ENCODE measurements around the gene MNT.

The MNT gene

GRCh38 chr17:2363851-2364762, 36.8 kb downstream of the MNT start:
- DNase-seq (ENCODE audit: low spot score): no peak

GRCh38 chr17:2363318-2363717, 37.5 kb downstream of the MNT start:
- DNase-seq (ENCODE audit: low spot score): no peak

DNA sequence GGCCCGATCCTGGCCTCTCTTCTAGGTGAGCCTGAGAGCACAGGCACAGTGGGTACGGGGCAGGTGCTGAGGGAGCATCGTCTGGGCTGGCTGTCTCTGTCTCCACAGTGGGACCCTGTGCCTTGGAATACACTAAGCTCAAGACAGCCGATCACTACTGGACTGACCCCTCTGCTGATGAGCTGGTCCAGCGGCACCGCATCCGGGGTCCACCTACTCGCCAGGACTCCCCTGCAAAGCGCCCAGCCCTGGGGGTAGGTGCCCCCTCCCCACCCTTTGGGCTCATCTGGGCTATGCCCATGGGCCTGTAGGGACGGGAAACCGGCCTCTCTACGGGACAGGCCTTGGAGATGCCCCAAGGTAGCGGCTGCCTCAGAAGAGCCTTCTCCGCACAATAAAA, 38.0 kb downstream of the MNT start:
- no peak for DNase-seq (ENCODE audit: low spot score)

DNA sequence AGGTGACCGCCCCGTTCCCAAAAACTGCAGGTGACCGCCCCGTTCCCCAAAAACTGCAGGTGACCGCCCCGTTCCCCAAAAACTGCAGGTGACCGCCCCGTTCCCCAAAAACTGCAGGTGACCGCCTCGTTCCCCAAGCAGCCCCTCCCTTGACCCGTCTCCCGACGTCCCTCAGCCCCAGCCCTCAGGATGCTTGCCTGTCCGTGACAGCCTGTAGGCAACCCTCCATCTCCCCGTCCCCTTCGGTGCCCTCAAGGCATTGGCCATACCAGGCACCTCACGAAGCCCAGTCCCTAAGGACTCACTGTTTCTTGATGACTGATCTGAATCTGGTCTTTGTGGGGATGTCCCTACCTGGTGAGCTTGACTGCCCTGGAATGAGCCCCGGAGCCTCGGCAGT, 38.4 kb downstream of the MNT start:
- no peak for DNase-seq (ENCODE audit: low spot score)

DNA sequence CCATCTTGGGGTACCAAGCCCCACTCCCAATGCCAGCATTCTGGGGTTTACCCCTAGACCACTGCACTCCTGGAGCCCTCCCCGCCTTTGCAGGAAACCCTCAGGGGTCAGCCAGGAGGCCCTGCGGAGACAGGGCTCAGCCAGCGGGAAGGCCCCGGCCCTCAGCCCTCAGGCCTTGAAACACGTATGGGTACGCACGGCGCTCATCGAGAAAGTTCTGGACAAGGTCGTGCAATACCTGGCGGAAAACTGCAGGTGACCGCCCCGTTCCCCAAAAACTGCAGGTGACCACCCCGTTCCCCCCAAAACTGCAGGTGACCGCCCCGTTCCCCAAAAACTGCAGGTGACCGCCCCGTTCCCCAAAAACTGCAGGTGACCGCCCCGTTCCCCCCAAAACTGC, 38.8 kb downstream of the MNT start:
- DNase-seq (ENCODE audit: low spot score): no peak

DNA sequence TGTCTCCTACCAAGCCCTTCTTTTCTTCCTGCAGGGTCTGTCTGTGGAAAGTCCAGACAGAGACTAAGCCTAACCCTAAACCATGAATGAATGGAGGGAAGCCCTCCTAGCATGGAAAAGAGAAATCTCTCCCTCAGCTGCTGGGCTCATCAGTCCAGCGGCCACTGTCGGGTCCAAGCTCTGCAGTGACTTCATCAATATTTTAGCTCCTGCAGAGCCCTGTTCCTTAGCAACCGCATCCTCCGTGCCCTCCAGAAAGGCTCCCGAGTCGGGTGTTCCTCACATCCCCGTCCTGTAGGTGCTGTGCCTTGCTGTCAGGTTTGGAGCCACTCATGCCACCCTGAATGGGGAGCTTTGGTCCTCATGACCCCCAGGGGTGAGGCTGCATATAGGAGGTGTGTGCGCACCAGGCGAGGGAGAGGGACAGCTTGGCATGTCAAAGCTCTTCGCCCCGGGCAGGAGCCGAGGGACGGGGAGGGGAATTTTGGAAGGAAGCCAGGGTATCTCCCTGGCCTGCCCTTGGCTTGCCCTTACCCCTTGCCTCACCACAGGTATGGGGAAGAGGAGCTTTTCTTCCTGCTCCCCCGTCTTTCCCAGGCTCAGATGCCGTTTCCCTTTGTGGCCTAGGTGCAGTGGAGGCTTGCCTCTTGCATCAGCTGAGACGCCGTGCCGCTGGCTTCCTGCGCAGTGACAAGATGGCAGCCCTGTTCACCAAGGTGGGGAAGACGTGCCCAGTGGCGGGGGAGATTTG, 39.7 kb downstream of the MNT start:
- DNase-seq (ENCODE audit: low spot score): no peak

DNA sequence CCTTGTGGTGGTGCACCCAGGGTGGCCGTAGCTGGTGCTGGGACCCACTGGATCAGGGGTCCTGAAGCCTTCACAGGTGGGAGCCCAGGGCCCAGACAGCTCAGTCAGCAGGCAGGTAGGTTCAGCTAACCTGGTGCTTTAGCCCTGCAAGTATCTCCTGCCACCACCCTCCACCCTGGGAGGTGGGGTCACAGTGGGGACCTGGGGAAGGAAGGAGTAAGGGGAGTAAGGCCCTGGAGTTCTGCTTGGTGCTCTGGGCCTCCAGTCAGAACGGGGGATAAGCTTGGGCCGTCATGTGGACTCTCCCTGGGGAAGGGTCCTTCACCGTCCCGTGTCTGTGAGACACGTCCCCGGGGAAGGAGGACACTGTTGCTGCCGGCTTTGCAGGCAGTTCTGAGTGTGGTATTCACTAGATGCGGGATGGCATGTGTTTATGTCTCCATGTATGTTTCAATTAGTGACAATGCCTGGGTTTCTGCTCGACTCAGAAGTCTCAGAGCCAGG, 42.9 kb downstream of the MNT start:
- no peak for DNase-seq (ENCODE audit: low spot score)

DNA sequence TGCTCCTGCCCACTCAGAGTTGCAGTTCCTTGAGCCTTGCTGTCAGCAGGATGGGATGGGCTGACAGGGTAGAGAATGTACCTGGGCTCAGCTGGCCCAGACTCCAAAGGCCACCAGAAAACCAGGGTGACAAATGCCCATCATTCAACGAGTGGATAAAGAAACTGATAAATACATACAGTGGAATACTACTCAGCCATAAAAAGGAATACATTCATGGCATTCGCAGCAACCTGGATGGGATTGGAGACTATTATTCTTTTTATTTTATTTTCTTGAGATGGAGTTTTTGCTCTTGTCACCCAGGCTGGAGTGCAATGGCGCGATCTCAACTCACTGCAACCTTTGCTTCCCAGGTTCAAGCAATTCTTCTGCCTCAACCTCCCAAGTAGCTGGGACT, 43.6 kb downstream of the MNT start:
- DNase-seq (ENCODE audit: low spot score): no peak

DNA sequence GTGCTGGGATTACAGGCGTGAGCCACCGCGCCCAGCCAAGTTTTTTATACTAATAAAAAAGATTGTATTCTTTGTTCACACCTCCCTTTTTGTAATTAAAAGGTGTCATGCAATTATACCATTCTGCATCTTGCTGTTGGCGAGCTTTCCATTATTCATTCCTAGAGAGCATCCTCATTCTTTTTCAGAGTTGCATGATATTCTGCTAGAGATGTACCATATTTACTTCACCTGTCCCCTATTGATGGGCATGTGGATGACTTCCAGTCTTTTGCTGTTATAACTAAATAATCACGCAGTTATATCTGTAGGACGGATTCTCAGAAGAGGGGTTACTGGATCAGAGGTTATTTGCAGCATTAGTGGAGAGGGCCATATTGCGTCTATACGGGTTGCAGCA, 46.5 kb downstream of the MNT start:
- no peak for DNase-seq (ENCODE audit: low spot score)

GRCh38 chr17:2351269-2351668, 49.6 kb downstream of the MNT start:
- no peak for DNase-seq (ENCODE audit: low spot score)

DNA sequence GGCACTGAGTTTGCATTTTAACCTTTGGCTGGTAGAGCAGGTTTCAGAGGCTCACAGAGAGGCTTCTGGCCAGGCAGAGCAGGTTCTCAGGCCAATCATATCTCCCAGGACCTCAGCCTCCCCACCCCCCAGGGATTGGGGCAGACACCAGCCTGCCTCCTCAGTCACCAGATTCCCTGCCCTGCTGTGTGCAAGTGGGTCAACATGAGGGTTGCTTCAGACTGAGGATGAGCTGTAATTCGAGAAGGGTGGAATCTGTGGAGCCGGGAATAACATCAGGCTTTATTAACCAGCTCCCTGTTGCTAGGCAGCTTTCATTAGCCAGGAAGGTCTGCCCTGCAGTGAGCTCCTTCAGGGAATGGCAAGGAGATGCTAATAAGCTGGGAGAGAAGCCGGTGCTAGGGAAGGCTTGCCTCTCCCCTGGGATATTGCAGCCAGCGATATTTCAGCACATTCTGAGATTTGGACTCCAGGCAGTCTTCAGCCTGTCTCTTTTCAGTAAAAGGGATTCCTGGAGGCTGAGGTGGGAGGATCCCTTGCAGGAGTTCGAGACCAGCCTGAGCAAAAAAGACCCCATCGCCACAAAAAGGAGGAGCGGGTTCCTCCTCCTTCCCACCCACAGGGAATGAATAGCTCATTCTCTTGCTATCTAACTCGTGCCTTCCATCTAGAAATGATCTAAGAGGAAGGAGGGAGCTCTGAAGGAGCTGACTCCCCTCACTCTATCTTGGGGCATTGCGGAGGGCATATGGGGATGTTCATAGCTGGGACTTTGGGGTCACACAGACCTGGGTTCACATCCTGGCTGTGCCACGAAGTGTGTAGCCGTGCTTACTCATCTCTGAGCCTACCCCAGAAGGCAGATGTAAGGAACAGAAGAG, 52.8 kb downstream of the MNT start:
- peak; percentile 88 for DNase-seq (ENCODE audit: low spot score)

- DNase-seq (ENCODE audit: low spot score): no peak
Measured at GRCh38 chr17:2346475-2346874, 54.4 kb downstream of the MNT start.

DNA sequence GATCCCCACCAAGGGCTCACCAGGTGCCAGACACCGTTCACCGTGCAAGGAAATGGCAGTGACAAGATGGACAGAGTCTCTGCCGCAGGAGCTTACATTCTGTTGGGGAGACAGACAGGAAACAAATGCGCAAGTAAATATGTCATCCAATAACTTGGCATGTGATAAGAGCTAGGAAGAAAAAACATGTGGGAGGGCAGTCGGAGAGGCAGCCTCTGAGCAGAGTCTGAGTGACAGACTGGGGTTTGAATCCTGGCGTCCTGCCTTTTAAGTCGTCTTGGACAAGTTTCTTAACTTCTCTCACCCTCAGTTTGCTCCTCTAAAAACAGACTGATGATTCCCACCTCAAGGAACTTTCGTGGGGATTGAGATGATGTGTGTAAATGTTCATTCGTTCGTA, 56.3 kb downstream of the MNT start:
- no peak for DNase-seq (ENCODE audit: low spot score)

GRCh38 chr17:2343421-2343820, 57.4 kb downstream of the MNT start:
- no peak for DNase-seq (ENCODE audit: low spot score)

GRCh38 chr17:2338315-2338657, 62.6 kb downstream of the MNT start:
- no peak for DNase-seq (ENCODE audit: low spot score)

GRCh38 chr17:2337544-2338314, 63.1 kb downstream of the MNT start:
- peak; percentile 36 for DNase-seq (ENCODE audit: low spot score)

DNA sequence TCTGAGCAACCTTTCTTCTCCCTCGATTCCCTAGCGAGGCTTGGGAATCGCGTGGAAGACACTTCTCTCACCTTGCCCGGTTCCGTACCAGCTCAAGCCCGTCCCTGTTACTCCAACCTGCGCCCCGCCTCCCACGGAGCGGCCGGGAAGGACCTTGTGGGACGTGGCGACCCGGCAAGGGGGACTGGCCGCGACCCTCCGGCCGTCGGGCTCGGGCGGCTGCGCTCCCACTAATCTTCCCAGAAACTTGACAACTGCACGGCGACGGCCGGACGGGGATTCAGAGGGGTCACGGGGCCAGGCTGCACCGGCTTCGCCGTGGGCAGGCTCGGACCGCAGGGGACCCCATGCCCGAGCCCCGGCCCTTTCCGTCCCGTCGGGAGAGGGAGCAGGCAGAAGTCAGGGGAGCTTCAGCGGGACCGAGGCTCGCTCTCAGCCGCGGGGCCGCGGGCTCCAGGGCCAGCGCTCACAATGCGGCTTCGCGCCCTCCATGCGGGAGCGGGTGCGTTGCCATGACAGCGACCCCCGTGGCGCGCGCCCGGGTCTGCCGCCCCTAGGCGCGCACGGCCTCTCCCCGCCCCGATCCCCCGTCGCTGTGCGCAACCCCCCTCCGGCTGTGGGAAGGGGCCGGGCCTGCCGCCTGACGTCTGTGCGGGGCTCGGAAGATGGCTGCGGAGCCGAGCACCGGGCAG, 63.9 kb downstream of the MNT start, which contains the start of gene SGSM2:
TSS of gene SGSM2 (plus strand) at position 650 of the 692 bp plus-strand sequence. CDS start 188 bp downstream, outside the sequence.
- DNase-seq (ENCODE audit: low spot score): peak; percentile 28

GRCh38 chr17:2336215-2336851, 64.5 kb downstream of the MNT start, which contains the start of gene TSR1:
Gene TSR1 (minus strand): TSS chr17:2336457. CDS start chr17:2336427, 30 bp downstream.
- peak; percentile 96 for DNase-seq (ENCODE audit: low spot score)

GRCh38 chr17:2335726-2336214, 65.1 kb downstream of the MNT start:
- no peak for DNase-seq (ENCODE audit: low spot score)

All from COLO829 (cell line).